ENCODE results near the gene ZBTB7C.

ZBTB7C gene

DNA sequence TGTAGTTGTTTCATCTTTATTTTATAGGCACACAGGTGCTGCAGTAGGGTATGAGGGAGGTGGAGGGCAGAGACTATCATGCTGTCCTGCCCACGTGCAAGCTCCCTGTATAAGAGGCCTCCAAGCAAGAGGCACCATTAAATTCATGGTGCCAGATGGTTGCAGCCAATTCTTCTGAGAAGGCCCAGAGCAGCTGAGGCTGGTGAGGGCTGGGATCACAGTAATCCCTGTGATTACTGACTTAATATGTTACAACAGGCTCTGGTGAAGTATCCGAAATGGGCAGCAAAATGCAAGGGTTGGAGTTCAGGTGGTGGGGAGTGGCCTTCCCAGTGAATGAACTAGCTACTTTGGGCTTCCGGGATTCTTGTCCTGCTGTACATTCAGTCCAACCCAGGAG, 286.8 kb downstream of the ZBTB7C start:
- no peak overlapping the region for H3K27ac ChIP-seq (ENCODE audit: low read length)
- no peak overlapping the region for H3K4me3 ChIP-seq (ENCODE audit: low read length)
- H3K4me1 ChIP-seq (ENCODE audit: insufficient read depth, low read length) = no peaks in the 10 kb centered on the region
- no peaks in the 10 kb centered on the region for H3K9me3 ChIP-seq (ENCODE audit: insufficient read depth, low read depth, low read length)
- H3K9ac ChIP-seq (ENCODE audit: low read depth, low read length) = no peak overlapping the region
- no peaks in the 10 kb centered on the region for H3K36me3 ChIP-seq (ENCODE audit: insufficient read depth, low read depth, low read length)
- H3K27me3 ChIP-seq (ENCODE audit: insufficient read depth, low read length) = no peaks in the 10 kb centered on the region

DNA sequence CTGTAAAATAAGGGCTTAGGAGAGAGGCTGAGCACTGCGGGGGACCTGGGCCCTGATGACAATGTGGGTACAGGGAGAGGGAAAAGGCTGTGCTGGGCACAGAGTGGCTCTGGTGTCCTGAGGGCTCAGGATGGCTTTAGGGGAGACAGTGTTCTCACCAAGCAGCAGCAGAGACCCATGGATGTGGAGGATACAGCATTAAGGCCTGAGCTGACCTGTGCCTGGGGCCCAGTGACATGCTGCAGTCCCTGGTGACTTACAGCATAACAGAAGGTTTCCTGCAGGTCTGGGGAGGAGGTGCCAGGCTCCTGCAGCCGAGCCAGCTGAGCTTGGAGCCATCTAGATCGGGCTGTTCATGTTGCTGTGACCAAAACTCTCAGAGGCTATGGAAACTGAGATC, 287.4 kb downstream of the ZBTB7C start:
- Histone ChIP-seq H3K4me3 (ENCODE audit: low read length) (no peak overlapping the region), H3K4me1 (ENCODE audit: insufficient read depth, low read length) (no peaks in the 10 kb centered on the region), H3K9ac (ENCODE audit: low read depth, low read length) (no peak overlapping the region), H3K27me3 (ENCODE audit: insufficient read depth, low read length) (no peaks in the 10 kb centered on the region), H3K27ac (ENCODE audit: low read length) (no peak overlapping the region), H3K36me3 (ENCODE audit: insufficient read depth, low read depth, low read length) (no peaks in the 10 kb centered on the region), H3K9me3 (ENCODE audit: insufficient read depth, low read depth, low read length) (no peaks in the 10 kb centered on the region)

DNA sequence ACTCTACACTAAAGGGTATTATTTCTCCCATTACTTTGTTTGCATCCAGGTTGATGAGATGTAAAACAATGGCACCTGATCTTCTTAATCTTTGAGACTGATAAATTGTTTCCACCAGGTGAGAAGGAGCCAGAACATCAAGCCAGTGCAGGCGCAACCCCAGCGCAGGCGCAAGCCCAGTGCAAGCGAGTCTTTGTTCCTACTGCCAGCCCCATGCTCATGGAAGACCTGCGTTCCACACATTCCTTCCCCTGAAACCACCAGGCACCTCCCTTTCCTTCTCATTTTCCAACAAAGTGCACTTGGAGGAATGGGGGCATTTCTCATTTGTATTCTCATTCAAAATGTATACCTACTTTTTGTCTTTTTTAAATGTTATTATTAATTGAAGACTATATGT, 290.0 kb downstream of the ZBTB7C start:
- Histone ChIP-seq H3K4me1 (ENCODE audit: insufficient read depth, low read length) (no peaks in the 10 kb centered on the region), H3K27ac (ENCODE audit: low read length) (no peak overlapping the region), H3K4me3 (ENCODE audit: low read length) (no peak overlapping the region), H3K36me3 (ENCODE audit: insufficient read depth, low read depth, low read length) (no peaks in the 10 kb centered on the region), H3K27me3 (ENCODE audit: insufficient read depth, low read length) (no peaks in the 10 kb centered on the region), H3K9me3 (ENCODE audit: insufficient read depth, low read depth, low read length) (no peaks in the 10 kb centered on the region), H3K9ac (ENCODE audit: low read depth, low read length) (no peak overlapping the region)

DNA sequence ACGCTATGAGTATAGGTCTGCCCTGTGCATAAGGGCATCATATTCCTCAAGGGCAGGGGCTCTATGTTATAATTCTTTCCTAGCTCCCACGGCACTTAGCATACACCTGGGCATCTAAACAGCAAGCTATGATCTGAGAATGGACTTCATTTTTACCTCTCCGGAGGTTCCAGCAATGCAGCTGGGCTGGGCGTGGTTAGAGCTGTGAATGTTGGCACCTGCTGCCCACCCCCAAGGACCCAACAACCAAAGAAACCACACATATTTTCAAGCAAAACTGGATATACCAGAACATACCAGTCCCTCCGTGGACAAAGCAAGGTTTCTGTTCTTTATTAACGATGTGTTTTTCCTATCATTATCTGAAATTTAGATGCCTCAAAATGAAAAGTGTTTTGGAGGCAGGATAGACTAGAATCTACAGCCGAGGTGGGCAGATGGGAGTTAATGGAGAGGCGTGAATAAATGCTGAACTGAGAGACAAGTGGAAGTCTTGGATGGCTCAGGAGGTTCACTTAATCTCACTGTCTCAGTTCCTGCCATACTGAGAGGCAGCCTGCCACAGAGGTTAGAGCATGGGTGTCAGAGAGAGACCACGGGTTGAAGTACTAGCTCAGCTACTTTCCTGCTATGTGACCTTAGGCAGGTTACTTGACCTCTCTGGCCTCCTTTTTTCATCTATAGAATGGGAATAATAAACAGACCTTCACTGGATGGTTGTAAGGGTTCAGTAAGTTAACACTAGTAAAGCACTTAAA, 292.1 kb downstream of the ZBTB7C start:
- Histone ChIP-seq H3K9ac (ENCODE audit: low read depth, low read length) (no peak overlapping the region), H3K27me3 (ENCODE audit: insufficient read depth, low read length) (no peaks in the 10 kb centered on the region), H3K4me1 (ENCODE audit: insufficient read depth, low read length) (no peaks in the 10 kb centered on the region), H3K9me3 (ENCODE audit: insufficient read depth, low read depth, low read length) (no peaks in the 10 kb centered on the region), H3K27ac (ENCODE audit: low read length) (no peak overlapping the region), H3K36me3 (ENCODE audit: insufficient read depth, low read depth, low read length) (no peaks in the 10 kb centered on the region), H3K4me3 (ENCODE audit: low read length) (no peak overlapping the region)

DNA sequence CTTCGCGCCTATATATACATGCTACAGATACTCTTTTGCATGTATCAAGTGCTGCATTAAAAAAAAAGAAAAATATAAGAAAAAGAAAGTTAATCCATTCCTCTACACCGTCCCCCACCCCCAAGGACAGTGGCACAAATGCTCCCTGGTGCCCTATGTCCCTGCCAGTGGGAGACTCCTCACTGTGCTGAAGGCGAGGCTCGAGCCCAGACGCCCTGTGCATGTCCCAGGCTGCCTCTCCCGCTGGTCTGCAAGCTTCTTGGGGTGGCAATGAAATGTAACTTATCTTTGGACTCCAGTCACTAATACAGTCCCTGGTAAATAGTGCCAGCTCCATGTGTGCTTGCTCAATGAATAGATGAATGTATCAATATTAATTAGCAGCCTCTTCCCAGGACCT, 293.2 kb downstream of the ZBTB7C start:
- peaks cover 2% of the 10 kb centered on the region; the same call in 1 of the 2 replicates for H3K4me1 ChIP-seq (ENCODE audit: insufficient read depth, low read length)
- H3K4me3 ChIP-seq (ENCODE audit: low read length) = no peak overlapping the region
- no peaks in the 10 kb centered on the region for H3K27me3 ChIP-seq (ENCODE audit: insufficient read depth, low read length)
- H3K9ac ChIP-seq (ENCODE audit: low read depth, low read length) = no peak overlapping the region
- H3K36me3 ChIP-seq (ENCODE audit: insufficient read depth, low read depth, low read length) = no peaks in the 10 kb centered on the region
- no peak overlapping the region for H3K27ac ChIP-seq (ENCODE audit: low read length)
- no peaks in the 10 kb centered on the region for H3K9me3 ChIP-seq (ENCODE audit: insufficient read depth, low read depth, low read length)

GRCh38 chr18:48113691-48114090, 295.5 kb downstream of the ZBTB7C start:
- no peak overlapping the region for H3K9ac ChIP-seq (ENCODE audit: low read depth, low read length)
- no peaks in the 10 kb centered on the region for H3K36me3 ChIP-seq (ENCODE audit: insufficient read depth, low read depth, low read length)
- H3K4me1 ChIP-seq (ENCODE audit: insufficient read depth, low read length) = peaks cover 5% of the 10 kb centered on the region; the same call in 1 of the 2 replicates
- no peak overlapping the region for H3K4me3 ChIP-seq (ENCODE audit: low read length)
- H3K27ac ChIP-seq (ENCODE audit: low read length) = no peak overlapping the region
- H3K27me3 ChIP-seq (ENCODE audit: insufficient read depth, low read length) = 0 out of 2 replicates have a peak, but pooled peaks cover 1% of the 10 kb centered on the region
- no peaks in the 10 kb centered on the region for H3K9me3 ChIP-seq (ENCODE audit: insufficient read depth, low read depth, low read length)

DNA sequence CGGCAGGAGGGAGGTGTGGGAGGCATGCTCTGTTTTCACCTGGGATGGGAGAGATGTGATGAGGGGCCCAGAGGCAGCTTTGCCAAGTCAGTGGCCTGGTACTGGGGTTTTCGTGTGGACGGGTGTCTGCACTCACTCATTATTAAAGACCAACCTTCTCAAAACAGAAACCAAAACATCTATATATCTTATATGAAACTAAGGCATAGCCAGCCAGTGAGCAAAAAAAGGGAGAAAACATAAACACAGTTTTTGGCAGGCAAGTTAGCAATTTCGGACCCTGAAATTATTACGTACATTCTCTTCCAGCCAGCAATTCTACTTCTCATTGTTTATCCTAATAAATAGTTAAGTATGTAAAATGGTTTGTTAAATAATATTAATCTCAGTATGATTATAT, 297.6 kb downstream of the ZBTB7C start:
- Histone ChIP-seq H3K9ac (ENCODE audit: low read depth, low read length) (no peak overlapping the region), H3K27me3 (ENCODE audit: insufficient read depth, low read length) (0 out of 2 replicates have a peak, but pooled peaks cover 4% of the 10 kb centered on the region), H3K4me1 (ENCODE audit: insufficient read depth, low read length) (peaks cover 5% of the 10 kb centered on the region; the same call in 1 of the 2 replicates), H3K36me3 (ENCODE audit: insufficient read depth, low read depth, low read length) (no peaks in the 10 kb centered on the region), H3K9me3 (ENCODE audit: insufficient read depth, low read depth, low read length) (no peaks in the 10 kb centered on the region), H3K27ac (ENCODE audit: low read length) (no peak overlapping the region), H3K4me3 (ENCODE audit: low read length) (no peak overlapping the region)

DNA sequence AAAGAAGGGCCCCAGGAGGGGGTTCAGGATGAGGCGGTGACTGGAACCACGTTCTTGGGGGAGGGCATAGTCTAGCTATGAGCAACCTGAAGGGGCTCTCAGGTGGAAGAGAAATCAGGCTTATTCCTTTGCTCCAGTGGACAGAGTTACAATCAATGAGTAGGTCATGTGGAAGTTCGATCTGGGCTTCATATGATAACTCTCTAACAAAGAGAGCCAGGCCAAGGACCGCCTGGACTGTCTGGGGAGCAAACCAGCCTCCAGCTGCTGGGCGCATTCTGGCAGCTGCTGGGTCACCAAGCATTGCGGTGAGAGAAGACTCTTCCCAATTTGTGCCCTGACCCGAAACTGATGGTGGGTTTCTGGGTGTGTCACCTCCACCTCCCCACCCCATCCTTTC, 298.4 kb downstream of the ZBTB7C start:
- Histone ChIP-seq H3K9ac (ENCODE audit: low read depth, low read length) (no peak overlapping the region), H3K27me3 (ENCODE audit: insufficient read depth, low read length) (0 out of 2 replicates have a peak, but pooled peaks cover 4% of the 10 kb centered on the region), H3K36me3 (ENCODE audit: insufficient read depth, low read depth, low read length) (no peaks in the 10 kb centered on the region), H3K4me1 (ENCODE audit: insufficient read depth, low read length) (peaks cover 5% of the 10 kb centered on the region; the same call in 1 of the 2 replicates), H3K27ac (ENCODE audit: low read length) (no peak overlapping the region), H3K9me3 (ENCODE audit: insufficient read depth, low read depth, low read length) (no peaks in the 10 kb centered on the region), H3K4me3 (ENCODE audit: low read length) (no peak overlapping the region)

DNA sequence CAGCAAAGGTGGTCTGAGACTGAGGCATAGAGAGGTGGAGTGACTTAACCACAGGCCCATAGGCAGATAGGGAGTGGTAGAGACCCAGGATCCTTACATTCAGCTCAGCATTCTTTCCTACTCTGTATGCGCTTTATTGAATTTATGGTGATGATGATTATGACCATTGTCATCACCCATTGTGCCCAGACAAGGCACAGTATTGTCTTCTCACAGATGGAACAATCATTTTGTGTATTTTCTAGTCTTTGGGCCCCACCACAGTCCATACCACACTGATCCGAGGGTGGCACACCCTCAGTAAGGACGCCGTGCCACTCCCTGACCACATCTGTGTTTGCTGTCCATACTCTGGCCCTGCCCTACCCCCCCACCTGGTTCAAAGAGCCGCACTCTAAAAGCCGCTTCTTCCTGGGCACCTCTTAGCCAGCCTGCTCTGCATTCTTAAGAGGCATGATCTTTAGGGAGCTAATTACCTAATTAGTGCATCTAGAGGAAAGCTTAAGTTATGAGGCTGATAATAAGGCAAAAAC, 299.2 kb downstream of the ZBTB7C start:
- H3K9me3 ChIP-seq (ENCODE audit: insufficient read depth, low read depth, low read length) = no peaks in the 10 kb centered on the region
- H3K9ac ChIP-seq (ENCODE audit: low read depth, low read length) = no peak overlapping the region
- no peak overlapping the region for H3K4me3 ChIP-seq (ENCODE audit: low read length)
- H3K4me1 ChIP-seq (ENCODE audit: insufficient read depth, low read length) = peaks cover 5% of the 10 kb centered on the region; the same call in 1 of the 2 replicates
- 0 out of 2 replicates have a peak, but pooled peaks cover 4% of the 10 kb centered on the region for H3K27me3 ChIP-seq (ENCODE audit: insufficient read depth, low read length)
- no peak overlapping the region for H3K27ac ChIP-seq (ENCODE audit: low read length)
- H3K36me3 ChIP-seq (ENCODE audit: insufficient read depth, low read depth, low read length) = no peaks in the 10 kb centered on the region

- Histone ChIP-seq H3K36me3 (ENCODE audit: insufficient read depth, low read depth, low read length) (no peaks in the 10 kb centered on the region), H3K27me3 (ENCODE audit: insufficient read depth, low read length) (0 out of 2 replicates have a peak, but pooled peaks cover 4% of the 10 kb centered on the region), H3K4me1 (ENCODE audit: insufficient read depth, low read length) (peaks cover 5% of the 10 kb centered on the region; the same call in 1 of the 2 replicates), H3K27ac (ENCODE audit: low read length) (no peak overlapping the region), H3K9ac (ENCODE audit: low read depth, low read length) (no peak overlapping the region), H3K4me3 (ENCODE audit: low read length) (no peak overlapping the region), H3K9me3 (ENCODE audit: insufficient read depth, low read depth, low read length) (no peaks in the 10 kb centered on the region)
Measured at GRCh38 chr18:48108136-48108535, 301.0 kb downstream of the ZBTB7C start.

DNA sequence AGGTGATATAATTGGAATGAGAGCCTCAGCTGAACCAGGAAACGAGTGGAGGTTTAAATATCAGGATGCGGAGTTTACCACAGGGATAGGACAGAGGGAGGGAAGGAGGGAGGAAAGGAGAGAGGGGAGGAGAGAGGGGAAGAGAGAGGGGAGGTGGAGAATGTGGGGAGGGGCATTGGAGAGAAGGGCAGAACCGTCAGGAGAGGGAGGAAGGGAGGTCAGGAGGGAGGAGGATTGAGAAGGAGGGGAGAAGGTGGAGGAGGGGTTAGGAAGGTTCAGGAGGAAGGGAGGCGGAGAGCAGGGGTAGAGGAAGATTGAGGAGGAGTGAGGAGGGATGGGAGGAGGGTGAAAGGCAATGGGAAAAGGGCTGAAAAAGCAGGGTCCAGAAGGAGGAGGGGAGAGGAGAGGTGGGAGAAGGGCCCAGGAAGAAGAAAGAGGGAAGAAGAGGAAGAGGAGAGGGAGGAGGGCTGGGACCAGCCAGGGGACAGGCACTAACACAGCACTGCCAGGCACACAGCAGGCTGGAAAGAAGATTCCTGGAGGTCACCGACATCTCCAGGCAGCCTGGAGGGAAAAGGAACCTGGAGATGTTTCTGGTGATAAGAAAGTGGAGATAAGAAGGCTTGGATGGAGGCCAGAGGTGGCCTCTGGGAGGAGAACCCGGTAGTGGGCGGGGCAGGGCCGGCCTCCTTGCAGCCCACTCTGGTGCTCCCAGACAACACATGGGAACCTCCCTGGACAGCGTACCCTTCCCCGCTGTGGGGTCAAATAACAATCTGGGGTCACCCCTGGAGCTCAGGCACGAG, 302.0 kb downstream of the ZBTB7C start:
- Histone ChIP-seq H3K27ac (ENCODE audit: low read length) (no peak overlapping the region), H3K4me3 (ENCODE audit: low read length) (no peak overlapping the region), H3K4me1 (ENCODE audit: insufficient read depth, low read length) (peaks cover 5% of the 10 kb centered on the region; the same call in 1 of the 2 replicates), H3K36me3 (ENCODE audit: insufficient read depth, low read depth, low read length) (no peaks in the 10 kb centered on the region), H3K9ac (ENCODE audit: low read depth, low read length) (no peak overlapping the region), H3K27me3 (ENCODE audit: insufficient read depth, low read length) (0 out of 2 replicates have a peak, but pooled peaks cover 4% of the 10 kb centered on the region), H3K9me3 (ENCODE audit: insufficient read depth, low read depth, low read length) (no peaks in the 10 kb centered on the region)
